NB4 (cell line): ENCODE measurements around the gene CX3CR1.

Source experiments
- DNase-seq: peaks from one replicate; pipeline ENCODE4 v3.0.0; 2010; ENCODE audit warnings: low read depth
- H3K4me3 ChIP-seq: one replicate; pipeline ENCODE4 v1.5.1; 2011; ENCODE audit warnings: mild to moderate bottlenecking, low read depth, low read length, moderate library complexity
- MYC ChIP-seq: IDR thresholded peaks from 2 replicates; pipeline ENCODE4 v1.6.1; 2011; ENCODE audit warnings: low read depth, low read length
- POLR2A ChIP-seq: IDR thresholded peaks from 2 replicates; pipeline ENCODE4 v1.6.1; 2011; ENCODE audit warnings: mild to moderate bottlenecking; ENCODE audit not compliant: insufficient read length; ENCODE audit errors: extremely low read depth
- TF ChIP-seq, protein P1 (sequence below): IDR thresholded peaks from one replicate; pipeline ENCODE4 v1.5.1; 2012; ENCODE audit warnings: low read depth, low read length
- TF ChIP-seq, protein P2 (sequence below): IDR thresholded peaks from 2 replicates; pipeline ENCODE4 v1.6.1; 2011; ENCODE audit warnings: low read depth, low read length

The CX3CR1 gene

DNA sequence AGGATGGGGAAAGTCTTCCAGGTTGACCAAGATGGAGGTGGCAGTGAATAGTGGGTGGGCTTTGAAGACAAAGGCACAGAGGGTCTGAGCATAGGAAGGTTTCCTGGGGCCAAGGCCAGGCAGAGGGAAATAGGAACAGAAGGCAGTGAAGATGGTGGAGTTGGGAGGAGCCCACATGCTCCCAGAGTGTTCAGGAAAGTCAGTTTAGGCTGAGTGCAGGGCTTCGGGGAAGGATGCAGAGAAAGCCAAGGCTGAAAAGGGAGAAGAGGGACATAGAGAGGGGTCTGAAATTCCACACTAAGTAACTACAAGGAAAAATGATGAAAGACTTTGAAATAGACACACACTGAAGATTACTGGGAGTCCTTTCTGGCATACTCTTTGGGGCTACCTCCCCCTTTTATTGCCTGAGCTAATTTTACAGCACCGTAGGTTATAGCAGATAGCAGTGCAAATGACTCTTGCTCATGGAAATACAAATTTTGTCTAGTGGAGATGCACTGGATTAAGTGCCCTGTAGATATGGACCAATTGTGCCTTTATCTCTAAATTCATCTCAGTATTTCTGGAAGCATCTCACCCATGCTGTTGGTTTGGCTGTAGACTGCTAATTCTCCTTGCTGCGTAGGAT, 3.8 kb downstream of the CX3CR1 start:
- no peak for DNase-seq
- H3K4me3 ChIP-seq: no peak overlapping the region
- TF ChIP-seq POLR2A (no peak), MYC (no peak)
- TF ChIP-seq, protein P1, sequence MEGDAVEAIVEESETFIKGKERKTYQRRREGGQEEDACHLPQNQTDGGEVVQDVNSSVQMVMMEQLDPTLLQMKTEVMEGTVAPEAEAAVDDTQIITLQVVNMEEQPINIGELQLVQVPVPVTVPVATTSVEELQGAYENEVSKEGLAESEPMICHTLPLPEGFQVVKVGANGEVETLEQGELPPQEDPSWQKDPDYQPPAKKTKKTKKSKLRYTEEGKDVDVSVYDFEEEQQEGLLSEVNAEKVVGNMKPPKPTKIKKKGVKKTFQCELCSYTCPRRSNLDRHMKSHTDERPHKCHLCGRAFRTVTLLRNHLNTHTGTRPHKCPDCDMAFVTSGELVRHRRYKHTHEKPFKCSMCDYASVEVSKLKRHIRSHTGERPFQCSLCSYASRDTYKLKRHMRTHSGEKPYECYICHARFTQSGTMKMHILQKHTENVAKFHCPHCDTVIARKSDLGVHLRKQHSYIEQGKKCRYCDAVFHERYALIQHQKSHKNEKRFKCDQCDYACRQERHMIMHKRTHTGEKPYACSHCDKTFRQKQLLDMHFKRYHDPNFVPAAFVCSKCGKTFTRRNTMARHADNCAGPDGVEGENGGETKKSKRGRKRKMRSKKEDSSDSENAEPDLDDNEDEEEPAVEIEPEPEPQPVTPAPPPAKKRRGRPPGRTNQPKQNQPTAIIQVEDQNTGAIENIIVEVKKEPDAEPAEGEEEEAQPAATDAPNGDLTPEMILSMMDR: no peak
- TF ChIP-seq, protein P2, sequence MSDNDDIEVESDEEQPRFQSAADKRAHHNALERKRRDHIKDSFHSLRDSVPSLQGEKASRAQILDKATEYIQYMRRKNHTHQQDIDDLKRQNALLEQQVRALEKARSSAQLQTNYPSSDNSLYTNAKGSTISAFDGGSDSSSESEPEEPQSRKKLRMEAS: no peak

DNA sequence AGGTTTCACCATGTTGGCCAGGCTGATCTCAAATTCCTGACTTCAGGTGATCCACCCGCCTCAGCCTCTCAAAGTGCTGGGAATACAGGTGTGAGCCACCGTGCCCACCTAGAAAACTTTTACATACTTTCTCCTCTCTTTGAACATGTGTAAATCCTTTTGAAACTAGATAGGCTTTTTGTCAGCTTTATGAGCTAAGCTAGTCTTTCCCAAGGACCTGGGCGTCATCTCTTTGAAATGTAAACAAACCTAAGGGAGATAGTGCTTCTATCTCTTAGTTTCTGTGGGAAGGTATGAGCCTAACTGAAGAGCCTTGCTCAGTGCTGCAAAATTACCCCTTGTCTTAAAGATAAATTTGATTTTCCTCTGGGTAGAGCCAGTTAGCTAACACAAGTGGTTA, 4.8 kb downstream of the CX3CR1 start:
- no peak for DNase-seq
- TF ChIP-seq MYC (no peak), POLR2A (no peak)
- TF ChIP-seq, protein P1: no peak
- TF ChIP-seq, protein P2: no peak
- no peak overlapping the region for H3K4me3 ChIP-seq

DNA sequence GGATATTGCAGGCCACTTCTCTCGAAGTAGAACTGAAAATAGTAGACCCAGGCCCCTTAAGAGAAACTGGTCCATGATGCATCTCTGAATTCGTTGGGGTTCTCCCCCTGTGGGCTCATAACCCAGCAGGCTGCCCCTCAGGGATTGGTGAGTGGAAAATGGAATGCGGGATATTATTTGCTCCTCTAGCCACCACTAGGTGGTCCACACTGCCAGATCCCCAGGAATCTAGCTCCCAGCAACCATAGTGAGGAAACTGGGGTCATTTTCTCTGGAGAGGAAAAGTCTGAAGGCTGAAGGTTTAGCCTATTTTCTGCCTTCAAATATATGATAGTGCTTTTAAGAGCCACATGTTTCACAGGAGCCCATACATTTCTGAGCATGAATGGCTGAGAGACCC, 6.7 kb downstream of the CX3CR1 start:
- H3K4me3 ChIP-seq: no peak overlapping the region
- TF ChIP-seq POLR2A (no peak), MYC (no peak)
- TF ChIP-seq, protein P1: no peak
- TF ChIP-seq, protein P2: no peak
- DNase-seq: no peak

DNA sequence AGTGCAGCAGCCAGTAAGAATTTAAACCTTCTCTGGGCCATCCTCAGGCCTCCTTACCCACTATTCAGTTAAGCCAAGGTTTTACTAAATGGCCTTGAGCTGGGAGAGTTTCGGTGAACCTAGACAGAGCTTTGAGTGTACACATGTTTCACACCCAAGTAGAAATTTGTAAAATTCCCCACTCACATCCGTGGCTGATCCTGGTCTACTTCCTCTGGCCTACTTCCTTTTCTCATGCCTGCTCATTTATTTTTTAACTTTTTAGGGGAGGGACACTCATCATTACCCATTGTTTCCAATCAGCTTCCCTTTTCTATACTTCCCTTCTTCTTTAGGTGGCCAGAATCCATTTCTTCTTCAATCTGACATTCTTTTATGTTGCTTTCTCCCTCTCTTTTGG, 7.6 kb downstream of the CX3CR1 start:
- DNase-seq: peak; percentile 42
- TF ChIP-seq, protein P1: no peak
- TF ChIP-seq POLR2A (no peak), MYC (no peak)
- TF ChIP-seq, protein P2: no peak
- H3K4me3 ChIP-seq: no peak overlapping the region

DNA sequence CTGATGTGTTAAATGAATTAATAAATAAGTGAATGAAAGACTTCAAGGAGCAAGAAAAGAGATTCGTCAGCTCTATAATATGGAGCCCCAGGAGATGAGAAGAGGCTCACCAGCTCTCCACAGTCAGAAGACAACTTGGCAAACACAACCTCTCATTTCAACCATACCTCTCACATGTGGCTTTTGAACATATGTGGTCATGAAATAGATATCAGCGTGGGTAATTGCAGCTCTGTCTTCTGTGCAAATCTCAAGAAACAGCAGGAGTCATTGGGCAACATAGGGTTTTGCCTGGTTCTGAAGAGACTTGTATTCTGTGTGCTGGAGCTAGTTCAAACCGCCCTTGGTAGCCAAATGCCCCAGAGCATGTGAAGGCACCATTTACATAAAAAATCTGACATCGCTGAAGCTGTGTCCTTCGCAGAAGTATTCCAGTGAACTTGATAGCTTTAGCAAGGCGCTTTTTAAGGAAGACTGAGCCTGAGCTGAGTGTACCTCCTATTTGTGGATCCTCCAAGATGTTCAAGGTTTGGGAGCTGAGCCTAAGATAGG, 8.4 kb downstream of the CX3CR1 start:
- DNase-seq: no peak
- no peak for TF ChIP-seq POLR2A
- no peak for TF ChIP-seq MYC
- TF ChIP-seq, protein P1: no peak
- TF ChIP-seq, protein P2: no peak
- no peak overlapping the region for H3K4me3 ChIP-seq
